Right ventricle myocardium superior (tissue), 1 donor: ENCODE results near the gene TMEM131. TPM values are rescaled to one million over a fixed set of nuclear protein-coding genes. Genes with fewer than 3 reads are reported as not detected.
"Not testable (repeated sequence)": the region's sequence is repeated elsewhere in the genome, so short reads cannot be mapped to it uniquely, and the experiment has no call there.

Source experiments
- ATAC-seq: fragments of 200-7000 bp; cut with Tn5 transposase; one replicate; pipeline ENCODE4 v1.9.1; 2020; ENCODE audit warnings: mild to moderate bottlenecking; ENCODE audit not compliant: poor library complexity
- DNase-seq: peaks from one replicate; pipeline ENCODE4 v3.0.0-alpha.2; 2020
- intact Hi-C: fragments of 100-400 bp; cut with DNase I; formaldehyde crosslinking; loops from one replicate; pipeline ENCODE4 v1.11.2; 2022
- total RNA-seq: library from RNA; stranded (reverse); fragmentation: NEBNext Ultra II Directional; extraction: Animal tissue kit (Norgen Biotek cat#: 25700); gene quantifications from one replicate; pipeline ENCODE4 v1.2.1, GENCODE V29; 2021
- donor health status: DM: no; HTN: yes; CAD: no; lungs with severe emphysema.

Gene TMEM131
- total RNA-seq, 1 donor from 2014 or later: 26.7 TPM

GRCh38 chr2:97857553-97857952 lies 138.2 kb downstream of the TMEM131 start:
- intact Hi-C loops: no loop called here
- ATAC-seq: no peak
- no peak for DNase-seq

DNA sequence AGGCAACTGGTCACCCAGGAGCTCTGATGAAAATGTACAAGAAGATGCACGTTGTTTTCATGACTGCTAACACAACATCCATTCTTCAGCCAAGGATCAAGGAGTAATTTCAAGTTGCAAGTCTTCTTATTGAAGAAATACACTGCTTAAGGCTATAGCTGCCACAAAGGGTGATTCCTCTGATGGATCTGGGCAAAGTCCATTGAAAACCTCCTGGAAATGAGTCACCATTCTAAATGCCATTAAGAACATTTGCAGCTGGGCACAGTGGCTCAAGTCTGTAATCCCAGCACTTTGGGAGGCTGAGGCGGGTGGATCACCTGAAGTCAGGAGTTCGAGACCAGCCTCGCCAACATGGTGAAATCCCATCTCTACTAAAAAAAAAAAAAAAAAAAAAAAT lies 142.7 kb downstream of the TMEM131 start:
- ATAC-seq, DNase-seq, intact Hi-C loops: not testable (repeated sequence)

- intact Hi-C loops: no loop called here
- DNase-seq (no peak), ATAC-seq (no peak)
Measured at GRCh38 chr2:97851172-97851571, 144.6 kb downstream of the TMEM131 start.

DNA sequence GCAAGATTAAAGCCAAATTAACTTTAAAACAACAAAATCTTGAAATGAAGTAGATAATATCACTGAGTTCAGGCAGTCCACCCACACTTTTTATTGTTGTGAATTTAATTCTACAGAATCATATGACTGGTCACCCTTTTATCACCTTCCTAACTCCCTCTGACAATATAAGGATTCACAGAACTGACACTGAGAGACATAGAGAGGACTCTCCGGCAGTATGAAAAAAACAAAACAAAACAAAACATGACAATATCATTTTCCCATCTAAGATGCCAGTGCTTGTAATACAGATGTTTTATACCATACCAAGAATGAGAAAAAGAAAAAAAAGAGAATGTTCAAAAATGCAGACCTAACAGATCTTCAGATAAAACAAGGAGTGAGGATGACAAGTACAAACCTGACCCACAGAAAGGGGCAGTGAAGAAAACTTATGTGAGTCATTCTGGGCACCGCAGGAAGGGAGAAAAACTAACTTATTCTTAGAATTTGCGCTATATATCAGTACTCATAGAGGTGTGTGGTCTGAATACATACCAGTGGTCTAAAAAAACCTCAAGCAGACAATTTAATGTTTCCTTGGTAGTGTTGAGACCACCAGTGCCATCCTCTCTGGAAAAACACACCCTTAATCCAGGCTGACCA lies 145.7 kb downstream of the TMEM131 start:
- no peak for ATAC-seq
- intact Hi-C loops: no loop called here
- DNase-seq: no peak

DNA sequence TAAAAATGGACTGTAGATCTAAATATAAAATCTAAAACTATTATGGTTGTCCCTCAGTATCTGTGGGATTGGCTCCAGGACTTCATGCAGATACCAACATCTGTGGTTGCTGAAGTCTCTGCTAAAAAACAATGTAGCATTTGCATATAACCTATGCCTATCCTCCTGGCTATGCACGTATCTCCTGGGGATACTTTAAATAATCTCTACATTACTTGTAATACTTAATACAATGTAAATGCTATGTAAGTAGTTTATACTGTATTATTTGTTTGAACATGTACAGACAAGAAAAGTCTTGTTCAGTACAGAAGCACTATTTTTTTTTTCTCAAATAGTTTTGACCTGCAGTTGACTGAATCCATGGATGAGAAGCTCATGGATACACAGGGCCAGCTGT lies 147.4 kb downstream of the TMEM131 start:
- intact Hi-C loops: no loop called here
- no peak for DNase-seq
- ATAC-seq: no peak

- ATAC-seq, intact Hi-C loops, DNase-seq: not testable (repeated sequence)
Measured at GRCh38 chr2:97846716-97847115, 149.0 kb downstream of the TMEM131 start.

GRCh38 chr2:97845818-97846217 lies 149.9 kb downstream of the TMEM131 start:
- DNase-seq (no peak), ATAC-seq (no peak)
- intact Hi-C loops: no loop called here

DNA sequence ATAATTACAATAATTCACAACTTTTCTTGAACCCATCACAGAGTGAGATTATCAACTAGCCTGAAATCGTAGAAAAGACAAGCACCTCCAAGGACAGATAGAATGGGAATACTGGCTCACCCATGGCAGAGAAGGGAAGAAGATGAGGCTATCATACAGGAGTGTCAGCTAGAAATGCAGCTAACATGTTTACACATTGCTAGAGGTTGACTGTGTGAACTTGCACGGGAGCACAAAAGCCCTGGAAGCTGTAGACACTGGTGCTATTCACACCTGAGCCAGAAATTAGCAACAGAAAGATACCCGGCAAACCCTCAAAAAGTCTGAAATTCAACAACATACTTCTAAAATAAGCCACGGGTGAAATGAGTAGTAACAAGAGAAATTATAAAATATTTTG lies 150.6 kb downstream of the TMEM131 start:
- intact Hi-C loops: no loop called here
- ATAC-seq: no peak
- no peak for DNase-seq

DNA sequence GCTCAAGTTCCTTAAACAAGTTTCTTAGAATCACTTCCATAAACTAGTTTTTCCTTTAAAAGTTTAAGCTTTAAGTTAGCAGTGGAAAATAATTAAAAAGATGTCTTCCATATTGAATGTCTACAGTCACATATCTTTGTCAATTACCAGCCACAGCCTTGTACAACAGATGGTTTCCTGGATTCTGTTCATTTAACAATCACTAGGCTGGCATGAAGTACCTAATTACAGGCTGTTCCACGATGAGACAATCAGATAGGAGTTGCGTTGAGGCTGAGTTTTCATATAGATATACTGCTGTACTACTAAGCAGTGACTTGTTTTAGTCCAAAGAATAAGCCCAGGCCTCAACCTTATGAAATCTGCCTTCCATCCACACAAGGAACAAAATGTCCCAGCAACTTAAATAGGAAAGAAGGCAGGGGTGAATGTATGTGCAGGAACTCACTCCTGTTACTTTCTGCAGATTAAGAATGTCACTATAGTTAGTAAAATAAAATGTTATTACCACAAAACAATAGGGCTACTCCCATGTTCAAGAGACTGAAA lies 151.4 kb downstream of the TMEM131 start:
- intact Hi-C loops: no loop called here
- no peak for ATAC-seq

GRCh38 chr2:97840198-97840597 lies 155.6 kb downstream of the TMEM131 start:
- no peak for DNase-seq
- ATAC-seq: no peak
- intact Hi-C loops: no loop called here

More for the DNA sequence above, 151.4 kb downstream of the TMEM131 start:
- DNase-seq: no peak

GRCh38 chr2:97834610-97835009 lies 161.1 kb downstream of the TMEM131 start:
- intact Hi-C loops: no loop called here
- ATAC-seq (no peak), DNase-seq (no peak)

DNA sequence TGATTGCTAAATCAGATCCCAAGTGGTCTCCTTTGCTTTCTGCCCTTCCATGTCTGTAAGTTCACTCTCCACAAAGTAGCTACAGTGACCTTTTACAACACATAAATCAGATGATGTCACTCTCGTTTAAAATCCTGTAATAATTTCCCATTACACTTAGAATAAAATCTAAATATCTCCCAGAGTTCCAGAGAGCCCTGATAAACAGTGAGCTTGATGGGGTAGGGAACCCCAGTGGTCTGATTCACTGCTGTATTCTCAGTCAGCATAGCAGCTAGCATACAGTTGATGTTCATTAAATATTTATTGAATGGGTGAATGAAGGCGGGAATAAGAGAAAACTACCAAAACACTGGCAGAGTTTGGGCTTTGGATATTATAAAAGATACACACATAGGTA lies 164.6 kb downstream of the TMEM131 start:
- no peak for DNase-seq
- intact Hi-C loops: no loop called here
- no peak for ATAC-seq

DNA sequence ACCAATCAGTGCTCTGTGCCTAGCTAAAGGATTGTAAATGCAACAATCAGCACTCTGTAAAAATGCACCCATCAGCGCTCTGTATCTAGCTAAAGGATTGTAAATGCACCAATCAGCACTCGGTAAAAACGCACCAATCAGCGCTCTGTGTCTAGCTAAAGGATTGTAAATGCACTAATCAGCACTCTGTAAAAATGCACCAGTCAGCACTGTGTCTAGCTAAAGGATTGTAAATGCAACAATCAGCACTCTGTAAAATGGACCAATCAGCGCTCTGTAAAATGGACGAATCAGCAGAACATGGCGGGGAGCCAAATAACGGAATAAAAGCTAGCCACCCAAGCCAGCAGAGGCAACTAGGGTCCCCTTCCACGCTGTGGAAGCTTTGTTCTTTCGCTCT lies 166.5 kb downstream of the TMEM131 start:
- intact Hi-C loops, ATAC-seq, DNase-seq: not testable (repeated sequence)

- intact Hi-C loops: not testable (repeated sequence)
Measured at GRCh38 chr2:97827013-97827412, 168.7 kb downstream of the TMEM131 start.

DNA sequence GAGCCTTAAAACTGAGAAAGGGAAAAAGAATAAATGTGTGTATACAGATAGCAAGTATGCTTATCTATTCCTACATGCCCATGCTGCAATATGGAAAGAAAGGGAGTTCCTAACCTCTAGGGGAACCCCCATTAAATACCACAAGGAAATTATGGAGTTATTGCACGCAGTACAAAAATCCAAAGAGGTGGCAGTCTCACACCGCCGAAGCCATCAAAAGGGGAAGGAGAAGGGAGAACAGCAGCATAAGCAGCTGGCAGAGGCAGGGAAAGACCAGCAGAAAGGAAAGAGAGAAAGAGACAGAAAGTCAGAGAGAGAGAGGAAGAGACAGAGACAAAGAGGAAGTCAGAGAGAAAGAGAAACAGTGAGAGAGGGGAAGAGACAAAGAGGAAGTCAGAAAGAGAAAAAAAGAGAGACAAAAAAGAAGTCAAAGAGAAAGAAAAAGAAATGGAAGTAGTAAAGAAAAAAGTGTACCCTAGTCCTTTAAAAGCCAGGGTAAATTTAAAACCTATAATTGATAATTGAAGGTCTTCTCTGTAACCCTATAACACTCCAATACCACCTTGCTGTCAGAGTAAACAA lies 169.4 kb downstream of the TMEM131 start:
- intact Hi-C loops, DNase-seq, ATAC-seq: not testable (repeated sequence)

More at GRCh38 chr2:97827013-97827412, 168.7 kb downstream of the TMEM131 start:
- DNase-seq, ATAC-seq: not testable (repeated sequence)

- DNase-seq, ATAC-seq, intact Hi-C loops: not testable (repeated sequence)
Measured at GRCh38 chr2:97824011-97824410, 171.7 kb downstream of the TMEM131 start.

DNA sequence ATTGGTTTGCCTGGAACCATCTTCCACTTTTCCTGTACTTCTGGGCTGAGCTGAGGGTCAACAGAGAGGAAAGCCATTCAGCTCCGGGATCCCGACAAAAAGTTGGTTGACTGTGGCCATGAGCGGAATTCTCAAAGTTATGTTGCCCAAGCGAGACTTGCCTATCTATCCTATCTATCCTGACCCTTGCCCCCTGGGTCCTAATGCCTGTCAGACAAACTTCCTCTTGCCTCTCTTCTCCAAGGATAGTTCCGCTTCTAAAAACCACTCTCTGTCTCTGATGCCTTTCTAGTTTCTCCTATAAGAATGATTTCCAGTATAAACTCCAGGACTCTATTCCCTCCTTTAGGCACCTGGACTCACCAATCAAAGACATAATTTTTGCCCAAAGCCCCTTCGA lies 173.9 kb downstream of the TMEM131 start:
- ATAC-seq, intact Hi-C loops, DNase-seq: not testable (repeated sequence)

GRCh38 chr2:97819754-97820153 lies 176.0 kb downstream of the TMEM131 start:
- intact Hi-C loops: no loop called here
- DNase-seq: no peak
- no peak for ATAC-seq

DNA sequence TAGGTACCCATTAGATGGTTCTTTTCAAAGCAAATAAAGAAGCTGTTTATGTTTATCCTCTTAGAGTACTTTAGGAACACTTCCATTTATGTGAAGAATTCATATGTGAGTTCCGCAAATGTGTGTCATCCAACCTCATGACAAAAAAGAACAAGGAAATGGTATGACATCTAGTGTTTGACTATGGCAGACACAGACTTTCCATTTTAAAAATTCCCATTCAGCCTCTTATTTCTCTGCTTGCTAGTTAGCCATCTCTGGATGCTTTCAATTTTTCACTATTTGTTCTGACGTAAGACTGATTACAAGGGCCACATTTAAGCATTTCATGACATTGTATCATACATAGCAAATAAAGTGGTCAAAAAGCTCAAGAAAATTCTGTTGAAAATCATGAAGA lies 179.3 kb downstream of the TMEM131 start:
- intact Hi-C loops: no loop called here
- ATAC-seq (no peak), DNase-seq (no peak)

GRCh38 chr2:97812931-97813330 lies 182.8 kb downstream of the TMEM131 start:
- intact Hi-C loops: no loop called here
- ATAC-seq (no peak), DNase-seq (no peak)
